B cell (primary cell): ENCODE results near the gene TMEM145. TPM values are rescaled to one million over a fixed set of nuclear protein-coding genes. Genes with fewer than 3 reads are reported as not detected.
"Not testable (repeated sequence)": the region's sequence is repeated elsewhere in the genome, so short reads cannot be mapped to it uniquely, and the experiment has no call there.

ENCODE experiments used
- ATAC-seq: fragments of 200-7000 bp; cut with Tn5 transposase; one replicate; pipeline ENCODE4 v1.10.0; 2021; ENCODE audit warnings: low read depth, mild to moderate bottlenecking, moderate number of reproducible peaks, moderate library complexity
- CTCF ChIA-PET: fragments of 350-600 bp; sonication (Branson Sonifier 250); formaldehyde crosslinking; loops from one replicate; lab custom pipeline; 2021; ENCODE audit warnings: antibody characterized with exemption, inconsistent platforms; lab: Charles Lee
- POLR2A ChIA-PET: fragments of 350-600 bp; sonication (Branson Sonifier 250); formaldehyde crosslinking; loops from one replicate; lab custom pipeline; 2021; ENCODE audit warnings: antibody characterized with exemption; lab: Charles Lee
- DNase-seq: peaks from one replicate; pipeline ENCODE4 v3.0.0; 2013
- H2AFZ ChIP-seq: 2 replicates; pipeline ENCODE4 v1.6.1; 2012; ENCODE audit warnings: mild to moderate bottlenecking, low read depth, low read length; ENCODE audit not compliant: insufficient read depth, poor library complexity, severe bottlenecking
- H3K27ac ChIP-seq, 2 donors: 1 replicate in 1 of 2; 2 replicates in 1 of 2; pipeline ENCODE4 v1.5.1; 2012 to 2013; ENCODE audit warnings: low read length in 2 of 2, mild to moderate bottlenecking in 2 of 2, moderate library complexity in 1 of 2
- H3K27me3 ChIP-seq, 4 experiments: fragments of 200-600 bp in 1 of 4; sonication (generic) in 1 of 4; replicated peaks in 1 of 4; 1 replicate in 2 of 4; 2 replicates in 2 of 4; pipeline versions ENCODE4 v1.6.1 to v1.7.0; 2013 to 2016; ENCODE audit warnings: low read length in 3 of 4, mild to moderate bottlenecking in 2 of 4, mixed read lengths in 1 of 4, moderate library complexity in 1 of 4; ENCODE audit not compliant: insufficient read depth in 4 of 4, control insufficient read depth in 3 of 4; ENCODE audit errors: control extremely low read depth in 1 of 4
- H3K36me3 ChIP-seq, 2 experiments: replicated peaks in 1 of 2; 1 replicate in 1 of 2; 2 replicates in 1 of 2; pipeline versions ENCODE4 v1.6.1 to v1.7.1; 2013; ENCODE audit warnings: low read length in 1 of 2; ENCODE audit not compliant: insufficient read depth in 2 of 2, control insufficient read depth in 1 of 2; ENCODE audit errors: control extremely low read depth in 1 of 2, extremely low read depth in 1 of 2
- H3K4me1 ChIP-seq, 2 donors: fragments of 200-600 bp in 1 of 2; sonication (generic) in 1 of 2; 1 replicate in 1 of 2; 2 replicates in 1 of 2; pipeline versions ENCODE4 v1.5.1 to v1.6.1; 2013 to 2017; ENCODE audit warnings: low read length in 2 of 2; ENCODE audit not compliant: control insufficient read depth in 2 of 2, insufficient read depth in 2 of 2
- H3K4me2 ChIP-seq: replicated peaks from 2 replicates; pipeline ENCODE3; 2012; ENCODE audit warnings: mild to moderate bottlenecking, low read depth, low read length; ENCODE audit not compliant: poor library complexity, severe bottlenecking
- H3K4me3 ChIP-seq, 5 experiments: fragments of 200-600 bp in 1 of 5; sonication (generic) in 1 of 5; 1 replicate in 3 of 5; 2 replicates in 2 of 5; pipeline versions ENCODE4 v1.5.1 to v1.7.0; 2011 to 2016; ENCODE audit warnings: low read length in 4 of 5, mild to moderate bottlenecking in 4 of 5, low read depth in 2 of 5, control low read depth in 1 of 5, moderate library complexity in 1 of 5; ENCODE audit not compliant: insufficient read depth in 1 of 5; ENCODE audit errors: control extremely low read depth in 1 of 5, extremely low read depth in 1 of 5
- H3K79me2 ChIP-seq: fragments of 200-600 bp; sonication (generic); one replicate; pipeline ENCODE4 v1.6.0; 2016; ENCODE audit warnings: low read length; ENCODE audit not compliant: control insufficient read depth, insufficient read depth
- H3K9ac ChIP-seq: fragments of 200-600 bp; sonication (generic); 2 replicates; pipeline ENCODE4 v1.6.1; 2017; ENCODE audit warnings: mild to moderate bottlenecking, low read length, moderate library complexity
- H3K9me3 ChIP-seq, 3 donors: one replicate each; pipeline versions ENCODE4 v1.6.1 to v1.7.1; 2013; ENCODE audit warnings: low read length in 2 of 3; ENCODE audit not compliant: control insufficient read depth in 2 of 3, insufficient read depth in 1 of 3; ENCODE audit errors: control extremely low read depth in 1 of 3
- H4K20me1 ChIP-seq: 2 replicates; pipeline ENCODE4 v1.6.0; 2012; ENCODE audit warnings: mild to moderate bottlenecking, low read length; ENCODE audit not compliant: insufficient read depth, control insufficient read depth, poor library complexity, severe bottlenecking
- H3K27ac Mint-ChIP-seq: one replicate; pipeline ENCODE4 v1.8.0; 2021; ENCODE audit warnings: mixed read lengths
- H3K27me3 Mint-ChIP-seq: one replicate; pipeline ENCODE4 v1.8.0; 2021; ENCODE audit warnings: mixed read lengths
- H3K4me1 Mint-ChIP-seq: one replicate; pipeline ENCODE4 v1.8.0; 2021; ENCODE audit warnings: mixed read lengths
- H3K4me3 Mint-ChIP-seq: one replicate; pipeline ENCODE4 v1.8.0; 2021; ENCODE audit warnings: mixed read lengths
- H3K9me3 Mint-ChIP-seq: one replicate; pipeline ENCODE4 v1.8.0; 2022; ENCODE audit warnings: mixed read lengths; ENCODE audit not compliant: insufficient read depth
- CTCF ChIP-seq: fragments of 200-600 bp; IDR thresholded peaks from one replicate; pipeline ENCODE4 v1.8.0; 2022; ENCODE audit warnings: antibody characterized with exemption, mild to moderate bottlenecking
- EZH2 ChIP-seq: IDR thresholded peaks from 2 replicates; pipeline ENCODE4 v1.6.1; 2012; ENCODE audit warnings: borderline replicate concordance, low read depth, mild to moderate bottlenecking, moderate library complexity, low read length; ENCODE audit not compliant: insufficient read depth, poor library complexity, severe bottlenecking
- WGBS: methylation state at CpG from one replicate; pipeline ENCODE4 v1.1.5; 2013; ENCODE audit warnings: missing lambda C conversion rate; ENCODE audit not compliant: insufficient coverage; 5-methylcytosine and 5-hydroxymethylcytosine counted together
- intact Hi-C: fragments of 100-400 bp; cut with micrococcal nuclease; formaldehyde crosslinking; loops from one replicate; pipeline ENCODE4 v1.10.0; 2022
- polyA plus RNA-seq: library from polyadenylated mRNA; depleted of rRNA; stranded (reverse); fragments of >200 nt; gene quantifications from 2 replicates; pipeline ENCODE4 v1.2.3, GENCODE V29; 2012
- total RNA-seq, 2 donors: library from RNA; stranded (reverse); fragments of 120-200 nt in 1 of 2; gene quantifications; 1 replicate in 1 of 2; 2 replicates in 1 of 2; pipeline versions ENCODE4 v1.2.3 to v1.2.4, GENCODE V29; 2013 to 2022

The TMEM145 gene
- total and polyA plus RNA-seq, 2 donors (not counting 1 experiment from before 2014, with no cell fraction given) = not detected

- ChIA-PET CTCF (no interaction called here), POLR2A (interaction anchor here (0.6 kb wide), 1 partner anchor 70 kb away, joined by 4 read pairs; no protein-coding TSS in a partner anchor)
- H3K27me3 ChIP-seq = peaks cover 0 to 8% (median 0%) of the 10 kb centered on the region in 4 experiments
- H3K27ac ChIP-seq = no peak overlapping the region
- DNase-seq = no peak
- ATAC-seq = no peak
- no peak overlapping the region for H3K27ac Mint-ChIP-seq
- intact Hi-C loops = no loop called here
- H3K4me1 ChIP-seq = peaks cover 21 to 31% of the 10 kb centered on the region in 2 donors
- peaks cover 44% of the 10 kb centered on the region for H3K79me2 ChIP-seq
- H3K4me3 Mint-ChIP-seq = no peak overlapping the region
- no peaks in the 10 kb centered on the region for H3K36me3 ChIP-seq
- H3K9me3 ChIP-seq = no peaks in the 10 kb centered on the region
- H2AFZ ChIP-seq = no peak overlapping the region
- H3K9ac ChIP-seq = no peak overlapping the region
- no peak for TF ChIP-seq CTCF
- no peak for TF ChIP-seq EZH2
- H3K27me3 Mint-ChIP-seq = peaks cover 6% of the 10 kb centered on the region
- H4K20me1 ChIP-seq = no peaks in the 10 kb centered on the region
- 89% methylated on average over 2 of the region's 2 CpGs for WGBS
- H3K4me3 ChIP-seq = no peak overlapping the region
- H3K4me1 Mint-ChIP-seq = peaks cover 22% of the 10 kb centered on the region
- no peaks in the 10 kb centered on the region for H3K9me3 Mint-ChIP-seq
- H3K4me2 ChIP-seq = no peak overlapping the region
These were observed 15.7 kb downstream of the TMEM145 start for GRCh38 chr19:42328854-42329253.

GRCh38 chr19:42330241-42330711 is 17.2 kb downstream of the TMEM145 start:
- Histone ChIP-seq H3K9me3 (no peaks in the 10 kb centered on the region), H4K20me1 (no peaks in the 10 kb centered on the region), H3K9ac (no peak overlapping the region), H3K4me1 (peaks cover 10 to 19% of the 10 kb centered on the region in 2 donors), H3K79me2 (peaks cover 40% of the 10 kb centered on the region), H3K4me2 (no peak overlapping the region), H3K36me3 (peaks cover 0 to 4% of the 10 kb centered on the region in 2 experiments), H3K27ac (no peak overlapping the region), H3K4me3 (no peak overlapping the region), H2AFZ (no peak overlapping the region), H3K27me3 (no peaks in the 10 kb centered on the region)
- intact Hi-C loops = no loop called here
- Mint-ChIP-seq H3K9me3 (no peaks in the 10 kb centered on the region), H3K27me3 (peaks cover under 1% of the 10 kb centered on the region), H3K4me1 (peaks cover 19% of the 10 kb centered on the region), H3K4me3 (no peak overlapping the region), H3K27ac (no peak overlapping the region)
- WGBS = 80% methylated on average over 1 of the region's 2 CpGs
- ChIA-PET CTCF (interaction anchor here (0.7 to 1.8 kb wide), 3 partner anchors 41 to 67 kb away, joined by 3 to 5 read pairs (median 4); no protein-coding TSS in a partner anchor), POLR2A (interaction anchor here (0.7 kb wide), 1 partner anchor 214 kb away, joined by 7 read pairs; no protein-coding TSS in a partner anchor)
- no peak for TF ChIP-seq CTCF
- TF ChIP-seq EZH2 = no peak
- DNase-seq = no peak
- no peak for ATAC-seq

GRCh38 chr19:42331333-42331732 is 18.2 kb downstream of the TMEM145 start:
- Histone ChIP-seq H3K79me2 (peaks cover 38% of the 10 kb centered on the region), H3K4me1 (peaks cover 8 to 12% of the 10 kb centered on the region in 2 donors)
- H3K4me2 ChIP-seq, H3K9ac ChIP-seq, ATAC-seq, H4K20me1 ChIP-seq, intact Hi-C loops, H3K27me3 Mint-ChIP-seq, H3K36me3 ChIP-seq, H3K27ac ChIP-seq, H3K27ac Mint-ChIP-seq, H3K27me3 ChIP-seq, H3K4me3 ChIP-seq, DNase-seq, H2AFZ ChIP-seq, H3K9me3 ChIP-seq, H3K9me3 Mint-ChIP-seq, H3K4me3 Mint-ChIP-seq: not testable (repeated sequence)
- H3K4me1 Mint-ChIP-seq = peaks cover 14% of the 10 kb centered on the region
- 100% methylated on average over 1 of the region's 3 CpGs for WGBS
- ChIA-PET CTCF (interaction anchor here (1.3 to 1.8 kb wide), 2 partner anchors 40 to 66 kb away, joined by 3 to 4 read pairs; no protein-coding TSS in a partner anchor), POLR2A (interaction anchor here (0.6 kb wide), 1 partner anchor 456 kb away, joined by 3 read pairs; no protein-coding TSS in a partner anchor)
